ENCODE measurements around the gene CACNA2D1.

The CACNA2D1 gene

GRCh38 chr7:82358009-82358578 lies 85.5 kb downstream of the CACNA2D1 start:
- H3K9me3 ChIP-seq (ENCODE audit: control insufficient read depth, low read length) = no peaks in the 10 kb centered on the region
- no peaks in the 10 kb centered on the region for H3K4me1 ChIP-seq (ENCODE audit: control insufficient read depth, insufficient read depth, low read length)
- WGBS, 2 experiments = no CpG with 5 or more reads among the region's 2 CpGs
- H3K4me3 ChIP-seq (ENCODE audit: insufficient read depth, low read depth, low read length) = no peak overlapping the region
- no peaks in the 10 kb centered on the region for H3K27me3 ChIP-seq (ENCODE audit: control insufficient read depth, insufficient read depth, low read length, poor library complexity, severe bottlenecking)
- no peak overlapping the region for H3K27ac ChIP-seq (ENCODE audit: insufficient read depth, low read depth, low read length, poor library complexity, severe bottlenecking)
- H3K36me3 ChIP-seq (ENCODE audit: control insufficient read depth, insufficient read depth, low read length) = no peaks in the 10 kb centered on the region

DNA sequence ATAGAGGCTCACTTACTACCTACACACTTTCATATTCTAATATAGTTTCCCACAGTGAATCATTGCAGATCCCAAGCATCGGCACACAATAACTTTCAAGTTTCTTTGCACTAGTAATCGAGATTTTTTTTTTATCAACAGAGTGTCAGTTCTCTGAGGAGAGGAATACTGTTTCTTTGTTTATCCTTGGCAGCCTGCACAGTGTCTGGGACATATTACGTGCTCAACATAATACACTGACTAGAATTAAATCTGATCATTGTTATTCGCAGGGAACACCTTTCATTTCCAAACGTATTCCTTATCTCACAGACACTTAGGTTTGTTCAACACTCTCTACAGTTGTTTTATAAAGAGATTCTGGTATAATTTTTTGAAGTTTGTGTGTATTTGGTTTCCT lies 95.3 kb downstream of the CACNA2D1 start:
- no peaks in the 10 kb centered on the region for H3K9me3 ChIP-seq (ENCODE audit: control insufficient read depth, low read length)
- H3K27me3 ChIP-seq (ENCODE audit: control insufficient read depth, insufficient read depth, low read length, poor library complexity, severe bottlenecking) = no peaks in the 10 kb centered on the region
- no peaks in the 10 kb centered on the region for H3K4me1 ChIP-seq (ENCODE audit: control insufficient read depth, insufficient read depth, low read length)
- no peak overlapping the region for H3K27ac ChIP-seq (ENCODE audit: insufficient read depth, low read depth, low read length, poor library complexity, severe bottlenecking)
- no peaks in the 10 kb centered on the region for H3K36me3 ChIP-seq (ENCODE audit: control insufficient read depth, insufficient read depth, low read length)
- WGBS, 2 experiments = 88 to 97% methylated on average over 4 to 5 of the region's 5 CpGs
- no peak overlapping the region for H3K4me3 ChIP-seq (ENCODE audit: insufficient read depth, low read depth, low read length)

DNA sequence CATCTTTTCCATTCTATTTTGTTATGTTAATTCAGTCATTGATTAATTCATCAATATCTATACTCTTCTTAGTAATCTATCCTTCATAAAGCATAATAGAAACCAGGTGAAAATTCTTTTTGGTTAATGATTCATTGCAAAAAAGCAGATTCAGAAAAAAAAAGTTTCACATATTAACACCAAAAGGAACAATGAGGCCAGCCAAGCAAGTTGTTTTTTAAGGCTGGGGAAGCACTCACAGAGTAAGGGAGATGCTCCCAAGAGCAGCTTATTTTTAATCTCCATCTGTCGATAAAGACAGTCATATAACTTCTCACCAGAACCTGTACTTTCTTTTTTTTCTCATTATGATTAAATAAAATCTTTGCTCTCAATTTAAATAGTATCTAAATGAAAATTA lies 95.8 kb downstream of the CACNA2D1 start:
- H3K27me3 ChIP-seq (ENCODE audit: control insufficient read depth, insufficient read depth, low read length, poor library complexity, severe bottlenecking) = no peaks in the 10 kb centered on the region
- no peaks in the 10 kb centered on the region for H3K4me1 ChIP-seq (ENCODE audit: control insufficient read depth, insufficient read depth, low read length)
- no peaks in the 10 kb centered on the region for H3K9me3 ChIP-seq (ENCODE audit: control insufficient read depth, low read length)
- H3K36me3 ChIP-seq (ENCODE audit: control insufficient read depth, insufficient read depth, low read length) = no peaks in the 10 kb centered on the region
- 83 to 93% methylated on average over 1 of the region's 1 CpG for WGBS, 2 experiments
- H3K27ac ChIP-seq (ENCODE audit: insufficient read depth, low read depth, low read length, poor library complexity, severe bottlenecking) = no peak overlapping the region
- no peak overlapping the region for H3K4me3 ChIP-seq (ENCODE audit: insufficient read depth, low read depth, low read length)

- Histone ChIP-seq H3K4me3 (ENCODE audit: insufficient read depth, low read depth, low read length) (no peak overlapping the region), H3K9me3 (ENCODE audit: control insufficient read depth, low read length) (no peaks in the 10 kb centered on the region), H3K27ac (ENCODE audit: insufficient read depth, low read depth, low read length, poor library complexity, severe bottlenecking) (no peak overlapping the region)
These were observed 97.7 kb downstream of the CACNA2D1 start for GRCh38 chr7:82345886-82346285.

GRCh38 chr7:82343716-82344115 lies 99.9 kb downstream of the CACNA2D1 start:
- WGBS, 2 experiments = 79 to 86% methylated on average over 1 of the region's 1 CpG
- Histone ChIP-seq H3K36me3 (ENCODE audit: control insufficient read depth, insufficient read depth, low read length) (no peaks in the 10 kb centered on the region), H3K9me3 (ENCODE audit: control insufficient read depth, low read length) (no peaks in the 10 kb centered on the region), H3K27ac (ENCODE audit: insufficient read depth, low read depth, low read length, poor library complexity, severe bottlenecking) (no peak overlapping the region), H3K27me3 (ENCODE audit: control insufficient read depth, insufficient read depth, low read length, poor library complexity, severe bottlenecking) (no peaks in the 10 kb centered on the region), H3K4me3 (ENCODE audit: insufficient read depth, low read depth, low read length) (no peak overlapping the region), H3K4me1 (ENCODE audit: control insufficient read depth, insufficient read depth, low read length) (no peaks in the 10 kb centered on the region)

More at GRCh38 chr7:82345886-82346285, 97.7 kb downstream of the CACNA2D1 start:
- Histone ChIP-seq H3K36me3 (ENCODE audit: control insufficient read depth, insufficient read depth, low read length) (no peaks in the 10 kb centered on the region), H3K4me1 (ENCODE audit: control insufficient read depth, insufficient read depth, low read length) (no peaks in the 10 kb centered on the region), H3K27me3 (ENCODE audit: control insufficient read depth, insufficient read depth, low read length, poor library complexity, severe bottlenecking) (no peaks in the 10 kb centered on the region)

DNA sequence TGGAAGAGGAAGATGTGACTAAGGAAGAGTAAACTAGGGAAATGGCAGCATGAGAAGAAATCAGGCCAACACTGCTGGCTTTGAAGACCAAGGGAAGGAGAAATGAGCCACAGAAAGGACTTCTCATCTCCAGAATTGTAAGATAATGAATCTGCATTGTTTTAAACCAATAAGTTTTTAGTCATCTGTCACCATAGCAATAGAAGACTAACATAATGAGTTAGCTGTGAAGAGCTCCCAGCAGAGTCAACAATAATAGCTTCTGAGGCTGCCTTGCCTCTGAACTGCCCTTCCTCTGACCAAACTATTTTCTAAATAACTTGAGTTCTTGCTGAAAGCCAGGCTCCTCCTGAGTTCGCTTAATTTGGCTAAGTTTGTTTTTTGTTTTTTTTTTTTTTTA lies 103.6 kb downstream of the CACNA2D1 start:
- WGBS, 2 experiments = 93% methylated on average over 1 of the region's 1 CpG; no CpG with 5 or more reads in 1 of the 2 experiments

DNA sequence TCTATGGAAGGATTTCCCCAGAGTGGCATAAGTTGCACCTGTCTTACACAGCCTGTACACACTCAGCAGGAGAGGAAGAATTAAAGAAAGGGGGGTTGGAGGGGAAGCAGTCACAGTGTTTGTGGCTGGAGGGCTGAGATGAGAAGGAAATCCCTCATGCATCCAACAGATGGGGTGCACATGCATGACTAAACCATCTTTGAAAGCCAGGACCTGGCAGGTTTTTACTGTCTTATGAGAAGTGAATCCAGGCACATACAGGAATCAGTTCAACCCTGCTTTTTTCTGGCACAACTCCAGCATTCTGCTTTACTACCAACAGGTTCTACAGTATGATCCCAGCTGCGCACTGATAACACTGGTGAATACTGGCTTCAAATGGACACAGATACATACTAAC lies 107.7 kb downstream of the CACNA2D1 start:
- 93 to 100% methylated on average over 1 of the region's 1 CpG for WGBS, 2 experiments
- H3K27ac ChIP-seq (ENCODE audit: insufficient read depth, low read depth, low read length, poor library complexity, severe bottlenecking) = no peak overlapping the region
- H3K27me3 ChIP-seq (ENCODE audit: control insufficient read depth, insufficient read depth, low read length, poor library complexity, severe bottlenecking) = no peaks in the 10 kb centered on the region
- no peaks in the 10 kb centered on the region for H3K4me1 ChIP-seq (ENCODE audit: control insufficient read depth, insufficient read depth, low read length)
- H3K36me3 ChIP-seq (ENCODE audit: control insufficient read depth, insufficient read depth, low read length) = no peaks in the 10 kb centered on the region
- H3K9me3 ChIP-seq (ENCODE audit: control insufficient read depth, low read length) = no peaks in the 10 kb centered on the region
- no peak overlapping the region for H3K4me3 ChIP-seq (ENCODE audit: insufficient read depth, low read depth, low read length)

More for the DNA sequence above, 103.6 kb downstream of the CACNA2D1 start:
- Histone ChIP-seq H3K9me3 (ENCODE audit: control insufficient read depth, low read length) (no peaks in the 10 kb centered on the region), H3K36me3 (ENCODE audit: control insufficient read depth, insufficient read depth, low read length) (no peaks in the 10 kb centered on the region), H3K4me1 (ENCODE audit: control insufficient read depth, insufficient read depth, low read length) (no peaks in the 10 kb centered on the region), H3K27me3 (ENCODE audit: control insufficient read depth, insufficient read depth, low read length, poor library complexity, severe bottlenecking) (no peaks in the 10 kb centered on the region), H3K27ac (ENCODE audit: insufficient read depth, low read depth, low read length, poor library complexity, severe bottlenecking) (no peak overlapping the region), H3K4me3 (ENCODE audit: insufficient read depth, low read depth, low read length) (no peak overlapping the region)

DNA sequence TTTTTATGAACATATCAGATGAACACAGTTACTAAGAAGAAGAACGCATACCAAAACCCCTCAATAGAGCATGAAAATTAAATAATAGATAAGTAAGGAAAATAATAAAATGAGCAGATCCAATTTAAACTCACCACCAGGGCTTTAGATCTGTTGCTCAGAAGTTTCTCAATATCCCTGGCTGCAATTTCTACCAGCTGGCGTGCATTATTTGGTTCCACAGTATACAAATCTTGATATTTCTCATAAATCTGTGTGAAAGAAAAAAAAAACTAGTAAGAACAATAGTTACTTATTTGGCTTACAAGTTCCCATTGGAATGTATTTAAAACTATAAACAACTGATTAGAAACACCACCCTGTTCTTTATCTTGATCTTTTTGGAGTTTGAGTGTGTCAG lies 108.6 kb downstream of the CACNA2D1 start:
- 100% methylated on average over 1 of the region's 2 CpGs; no CpG with 5 or more reads in 1 of the 2 experiments for WGBS, 2 experiments
- no peak overlapping the region for H3K4me3 ChIP-seq (ENCODE audit: insufficient read depth, low read depth, low read length)
- H3K9me3 ChIP-seq (ENCODE audit: control insufficient read depth, low read length) = no peaks in the 10 kb centered on the region
- H3K27me3 ChIP-seq (ENCODE audit: control insufficient read depth, insufficient read depth, low read length, poor library complexity, severe bottlenecking) = no peaks in the 10 kb centered on the region
- no peak overlapping the region for H3K27ac ChIP-seq (ENCODE audit: insufficient read depth, low read depth, low read length, poor library complexity, severe bottlenecking)
- H3K4me1 ChIP-seq (ENCODE audit: control insufficient read depth, insufficient read depth, low read length) = no peaks in the 10 kb centered on the region
- no peaks in the 10 kb centered on the region for H3K36me3 ChIP-seq (ENCODE audit: control insufficient read depth, insufficient read depth, low read length)

DNA sequence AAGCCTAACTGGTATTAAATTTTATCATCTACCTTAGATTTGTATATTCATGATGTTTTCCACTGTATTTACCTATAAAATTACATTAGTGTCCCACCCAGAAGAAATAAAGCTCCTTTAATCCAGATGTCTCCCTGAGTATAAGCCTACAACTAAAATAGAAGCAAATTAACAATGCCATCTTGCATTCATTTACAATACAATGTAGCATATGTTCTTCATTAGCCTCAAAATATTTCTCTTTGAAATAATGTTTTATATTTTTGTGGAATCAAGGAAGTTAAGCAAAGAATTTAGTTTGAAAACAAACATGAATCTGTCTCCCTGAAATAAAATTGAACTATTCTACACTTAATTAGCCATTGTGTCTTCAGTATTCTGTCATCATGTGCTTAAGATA lies 112.3 kb downstream of the CACNA2D1 start:
- H3K27ac ChIP-seq (ENCODE audit: insufficient read depth, low read depth, low read length, poor library complexity, severe bottlenecking) = no peak overlapping the region
- no peaks in the 10 kb centered on the region for H3K9me3 ChIP-seq (ENCODE audit: control insufficient read depth, low read length)
- H3K4me3 ChIP-seq (ENCODE audit: insufficient read depth, low read depth, low read length) = no peak overlapping the region
- no peaks in the 10 kb centered on the region for H3K4me1 ChIP-seq (ENCODE audit: control insufficient read depth, insufficient read depth, low read length)
- no peaks in the 10 kb centered on the region for H3K36me3 ChIP-seq (ENCODE audit: control insufficient read depth, insufficient read depth, low read length)
- no peaks in the 10 kb centered on the region for H3K27me3 ChIP-seq (ENCODE audit: control insufficient read depth, insufficient read depth, low read length, poor library complexity, severe bottlenecking)

- no peaks in the 10 kb centered on the region for H3K9me3 ChIP-seq (ENCODE audit: control insufficient read depth, low read length)
- no peak overlapping the region for H3K4me3 ChIP-seq (ENCODE audit: insufficient read depth, low read depth, low read length)
- no peaks in the 10 kb centered on the region for H3K4me1 ChIP-seq (ENCODE audit: control insufficient read depth, insufficient read depth, low read length)
- no peaks in the 10 kb centered on the region for H3K36me3 ChIP-seq (ENCODE audit: control insufficient read depth, insufficient read depth, low read length)
- 93 to 100% methylated on average over 1 to 2 of the region's 2 CpGs for WGBS, 2 experiments
- H3K27me3 ChIP-seq (ENCODE audit: control insufficient read depth, insufficient read depth, low read length, poor library complexity, severe bottlenecking) = no peaks in the 10 kb centered on the region
- H3K27ac ChIP-seq (ENCODE audit: insufficient read depth, low read depth, low read length, poor library complexity, severe bottlenecking) = no peak overlapping the region
These were observed 112.8 kb downstream of the CACNA2D1 start for GRCh38 chr7:82330706-82331215.

- no peak overlapping the region for H3K27ac ChIP-seq (ENCODE audit: insufficient read depth, low read depth, low read length, poor library complexity, severe bottlenecking)
- no peak overlapping the region for H3K4me3 ChIP-seq (ENCODE audit: insufficient read depth, low read depth, low read length)
- H3K36me3 ChIP-seq (ENCODE audit: control insufficient read depth, insufficient read depth, low read length) = no peaks in the 10 kb centered on the region
- H3K27me3 ChIP-seq (ENCODE audit: control insufficient read depth, insufficient read depth, low read length, poor library complexity, severe bottlenecking) = no peaks in the 10 kb centered on the region
- no peaks in the 10 kb centered on the region for H3K9me3 ChIP-seq (ENCODE audit: control insufficient read depth, low read length)
- no peaks in the 10 kb centered on the region for H3K4me1 ChIP-seq (ENCODE audit: control insufficient read depth, insufficient read depth, low read length)
- WGBS, 2 experiments = 55 to 63% methylated on average over 3 of the region's 3 CpGs
These were observed 115.7 kb downstream of the CACNA2D1 start for GRCh38 chr7:82327898-82328297.
